ENCODE data around the gene RTRAF.

DNA sequence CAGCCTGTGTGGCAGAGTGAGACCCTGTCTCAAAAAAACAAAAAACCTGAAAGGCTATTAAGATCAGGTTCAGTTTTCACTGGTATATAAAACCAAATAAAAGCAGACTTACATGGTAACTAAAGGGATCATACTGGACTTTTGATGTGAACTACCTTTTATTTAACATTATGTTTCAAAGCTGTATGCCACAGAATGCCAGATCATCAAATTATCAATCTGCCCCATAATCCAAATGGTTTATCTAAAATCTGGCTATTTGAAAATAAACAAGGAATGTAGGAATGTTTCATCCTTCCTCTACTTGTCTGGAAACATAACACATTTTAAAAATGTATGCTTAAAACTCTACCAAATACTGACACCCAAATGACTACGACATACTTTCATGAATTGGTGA is 65.3 kb downstream of the RTRAF start:
- TF ChIP-seq MAFK (IDR thresholded peaks at IDR 0.05; ENCODE audit: low read depth, low read length), result no peak
- TF ChIP-seq, protein P1, sequence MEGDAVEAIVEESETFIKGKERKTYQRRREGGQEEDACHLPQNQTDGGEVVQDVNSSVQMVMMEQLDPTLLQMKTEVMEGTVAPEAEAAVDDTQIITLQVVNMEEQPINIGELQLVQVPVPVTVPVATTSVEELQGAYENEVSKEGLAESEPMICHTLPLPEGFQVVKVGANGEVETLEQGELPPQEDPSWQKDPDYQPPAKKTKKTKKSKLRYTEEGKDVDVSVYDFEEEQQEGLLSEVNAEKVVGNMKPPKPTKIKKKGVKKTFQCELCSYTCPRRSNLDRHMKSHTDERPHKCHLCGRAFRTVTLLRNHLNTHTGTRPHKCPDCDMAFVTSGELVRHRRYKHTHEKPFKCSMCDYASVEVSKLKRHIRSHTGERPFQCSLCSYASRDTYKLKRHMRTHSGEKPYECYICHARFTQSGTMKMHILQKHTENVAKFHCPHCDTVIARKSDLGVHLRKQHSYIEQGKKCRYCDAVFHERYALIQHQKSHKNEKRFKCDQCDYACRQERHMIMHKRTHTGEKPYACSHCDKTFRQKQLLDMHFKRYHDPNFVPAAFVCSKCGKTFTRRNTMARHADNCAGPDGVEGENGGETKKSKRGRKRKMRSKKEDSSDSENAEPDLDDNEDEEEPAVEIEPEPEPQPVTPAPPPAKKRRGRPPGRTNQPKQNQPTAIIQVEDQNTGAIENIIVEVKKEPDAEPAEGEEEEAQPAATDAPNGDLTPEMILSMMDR (IDR thresholded peaks at IDR 0.05; ENCODE audit: control extremely low read depth in 1 of 3, insufficient read depth in 1 of 3, low read depth in 1 of 3, low read length in 3 of 3), result no peak
- no peak for TF ChIP-seq RAD21 (IDR thresholded peaks at IDR 0.05 in 1 of 2, conservative IDR thresholded peaks at IDR 0.05 in 1 of 2; ENCODE audit: low read depth in 2 of 2, low read length in 2 of 2)
- no peak for TF ChIP-seq CTBP2 (IDR thresholded peaks at IDR 0.05; ENCODE audit: borderline replicate concordance, insufficient read depth, insufficient read length, low read length)

Data from H1 (cell line).